ENCODE data around the gene SMTN.
"Not testable (repeated sequence)": the region's sequence is repeated elsewhere in the genome, so short reads cannot be mapped to it uniquely, and the experiment has no call there.

Gene SMTN

DNA sequence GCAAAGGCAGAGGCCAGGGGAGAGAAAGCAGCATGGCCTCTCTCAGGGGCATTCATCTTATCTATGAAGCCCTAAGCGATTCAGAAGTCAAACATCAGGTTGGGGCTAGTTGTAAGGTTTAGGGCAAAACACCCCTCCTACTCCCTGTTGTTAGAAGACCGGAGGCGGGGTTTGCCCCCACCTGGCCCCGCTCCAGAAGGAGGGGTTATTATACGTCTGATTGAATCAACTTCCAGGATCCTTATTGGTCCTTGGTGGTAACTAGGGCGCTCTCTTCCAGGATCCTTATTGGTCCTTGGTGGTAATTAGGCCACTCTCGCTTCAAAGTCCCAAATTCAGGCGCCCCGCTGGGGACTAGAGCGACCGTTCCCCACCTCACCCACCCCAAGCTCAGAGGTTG, 12.1 kb upstream of the SMTN start:
- POLR2A ChIA-PET: no interaction called here
- CTCF ChIA-PET: no interaction called here
- H3K4me3 ChIP-seq (ENCODE audit: low read depth, low read length): no peak overlapping the region
- TF ChIP-seq, protein P1, sequence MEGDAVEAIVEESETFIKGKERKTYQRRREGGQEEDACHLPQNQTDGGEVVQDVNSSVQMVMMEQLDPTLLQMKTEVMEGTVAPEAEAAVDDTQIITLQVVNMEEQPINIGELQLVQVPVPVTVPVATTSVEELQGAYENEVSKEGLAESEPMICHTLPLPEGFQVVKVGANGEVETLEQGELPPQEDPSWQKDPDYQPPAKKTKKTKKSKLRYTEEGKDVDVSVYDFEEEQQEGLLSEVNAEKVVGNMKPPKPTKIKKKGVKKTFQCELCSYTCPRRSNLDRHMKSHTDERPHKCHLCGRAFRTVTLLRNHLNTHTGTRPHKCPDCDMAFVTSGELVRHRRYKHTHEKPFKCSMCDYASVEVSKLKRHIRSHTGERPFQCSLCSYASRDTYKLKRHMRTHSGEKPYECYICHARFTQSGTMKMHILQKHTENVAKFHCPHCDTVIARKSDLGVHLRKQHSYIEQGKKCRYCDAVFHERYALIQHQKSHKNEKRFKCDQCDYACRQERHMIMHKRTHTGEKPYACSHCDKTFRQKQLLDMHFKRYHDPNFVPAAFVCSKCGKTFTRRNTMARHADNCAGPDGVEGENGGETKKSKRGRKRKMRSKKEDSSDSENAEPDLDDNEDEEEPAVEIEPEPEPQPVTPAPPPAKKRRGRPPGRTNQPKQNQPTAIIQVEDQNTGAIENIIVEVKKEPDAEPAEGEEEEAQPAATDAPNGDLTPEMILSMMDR (IDR thresholded peaks at IDR 0.05; ENCODE audit: insufficient read depth, low read length, missing control alignments): no peak
- no peak for DNase-seq (ENCODE audit: low read depth, low spot score)

DNA sequence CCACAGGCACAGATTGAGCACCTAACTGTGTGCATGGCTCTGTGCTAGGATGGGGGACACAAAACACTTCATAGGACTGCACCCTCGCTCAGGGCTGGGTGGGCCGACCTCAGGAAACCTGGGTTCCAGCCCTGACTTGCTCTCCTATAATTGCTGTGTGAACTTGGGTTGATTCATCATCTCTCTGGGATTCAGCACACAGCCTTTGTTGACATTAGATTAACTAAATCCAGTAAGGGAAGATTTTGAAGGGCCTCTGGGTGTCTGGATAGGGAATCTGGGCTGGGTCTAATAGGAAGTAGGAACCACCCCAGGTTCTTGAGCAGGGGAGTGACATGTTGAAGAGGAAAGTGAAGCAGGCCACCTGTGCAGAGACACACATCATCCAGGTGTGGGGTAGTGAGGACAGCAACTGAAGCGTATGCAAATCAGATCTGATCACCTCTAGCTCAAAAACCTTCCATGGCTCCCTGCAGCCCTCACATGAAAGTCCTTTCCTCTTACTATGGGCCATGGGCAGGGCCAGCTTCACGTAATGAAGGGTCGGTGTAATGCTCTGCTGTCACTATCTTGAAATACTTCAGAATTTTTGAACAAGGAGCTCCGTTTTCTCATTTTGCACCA, 11.3 kb upstream of the SMTN start:
- DNase-seq (ENCODE audit: low read depth, low spot score); POLR2A ChIA-PET; CTCF ChIA-PET; H3K4me3 ChIP-seq (ENCODE audit: low read depth, low read length): not testable (repeated sequence)

DNA sequence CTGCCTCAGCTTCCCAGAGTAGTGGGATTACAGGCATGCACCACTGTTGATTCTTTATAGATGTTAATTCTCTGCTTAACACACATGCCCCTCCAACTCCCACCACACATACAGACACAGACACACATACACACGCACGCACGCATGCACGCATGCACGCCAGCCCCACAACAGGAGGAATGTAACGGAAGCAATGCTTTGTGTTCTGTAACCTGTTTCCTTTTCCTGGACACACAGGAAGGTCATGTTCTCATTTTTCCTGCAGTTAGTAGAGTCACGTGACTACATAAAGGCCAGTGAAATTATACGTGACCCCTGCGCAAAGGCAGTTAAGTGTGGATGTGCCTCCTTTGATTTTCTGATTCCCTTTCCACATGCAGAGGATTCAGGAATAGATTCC, 8.0 kb upstream of the SMTN start:
- not testable (repeated sequence) for H3K4me3 ChIP-seq (ENCODE audit: low read depth, low read length); DNase-seq (ENCODE audit: low read depth, low spot score)
- ChIA-PET CTCF (interaction anchor here (1.6 kb wide), 1 partner anchor 10 kb away, joined by 5 read pairs; no protein-coding TSS in a partner anchor), POLR2A (interaction anchor here (0.5 kb wide), 1 partner anchor 110 kb away, joined by 3 read pairs; no protein-coding TSS in a partner anchor)

DNA sequence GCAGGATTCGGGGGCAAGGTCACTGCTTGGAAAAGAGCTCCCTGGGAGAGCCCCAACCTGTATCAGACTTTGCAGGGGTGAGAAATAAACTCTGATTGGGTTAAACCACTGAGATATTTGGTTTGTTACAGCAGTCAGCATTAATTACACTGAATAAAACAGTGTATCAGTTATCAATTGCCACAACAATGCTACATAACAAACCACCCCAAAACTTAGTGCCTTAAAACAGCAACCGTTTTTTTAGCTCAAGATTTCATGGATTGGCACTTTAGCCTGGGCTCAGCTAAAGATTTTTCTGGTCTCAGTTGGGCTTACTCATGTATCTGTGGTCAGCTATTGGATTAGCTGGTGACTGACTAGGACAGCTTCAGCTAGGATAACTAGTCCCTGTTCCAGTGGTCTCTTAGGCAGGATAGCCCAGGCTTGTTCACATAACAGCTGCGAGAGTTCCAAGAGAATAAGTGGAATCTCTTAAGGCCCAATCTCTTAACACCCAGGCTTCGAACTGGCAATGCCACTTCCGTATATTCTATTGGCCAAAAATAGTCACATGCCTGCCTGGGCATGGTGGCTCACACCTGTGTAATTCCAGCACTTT, 7.5 kb upstream of the SMTN start:
- POLR2A ChIA-PET; DNase-seq (ENCODE audit: low read depth, low spot score); H3K4me3 ChIP-seq (ENCODE audit: low read depth, low read length): not testable (repeated sequence)
- CTCF ChIA-PET: interaction anchor here (1.6 kb wide), 1 partner anchor 11 kb away, joined by 5 read pairs; no protein-coding TSS in a partner anchor

DNA sequence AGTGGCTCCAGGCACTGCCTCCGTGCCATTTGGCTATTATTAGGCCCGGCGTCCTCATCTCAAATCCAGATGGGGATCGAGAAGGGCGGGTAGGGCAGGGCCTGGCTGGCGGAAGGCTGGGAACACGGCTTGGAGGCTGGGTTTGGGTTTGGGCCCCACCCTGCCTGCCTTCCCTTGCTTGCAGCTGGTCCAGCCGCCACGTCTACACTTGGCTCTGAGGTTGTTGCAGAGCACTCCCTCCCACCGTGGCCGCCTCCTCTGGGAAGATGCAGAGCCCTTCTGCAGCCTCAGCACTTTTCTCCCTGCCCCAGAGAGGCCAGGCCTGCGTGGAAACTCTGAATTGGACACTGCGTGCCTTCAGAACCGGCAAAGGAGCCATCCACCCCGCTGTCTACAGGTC, 5.2 kb upstream of the SMTN start:
- H3K4me3 ChIP-seq (ENCODE audit: low read depth, low read length): no peak overlapping the region
- ChIA-PET CTCF (no interaction called here), POLR2A (no interaction called here)
- DNase-seq (ENCODE audit: low read depth, low spot score): no peak
- TF ChIP-seq, protein P1 (IDR thresholded peaks at IDR 0.05; ENCODE audit: insufficient read depth, low read length, missing control alignments): no peak

DNA sequence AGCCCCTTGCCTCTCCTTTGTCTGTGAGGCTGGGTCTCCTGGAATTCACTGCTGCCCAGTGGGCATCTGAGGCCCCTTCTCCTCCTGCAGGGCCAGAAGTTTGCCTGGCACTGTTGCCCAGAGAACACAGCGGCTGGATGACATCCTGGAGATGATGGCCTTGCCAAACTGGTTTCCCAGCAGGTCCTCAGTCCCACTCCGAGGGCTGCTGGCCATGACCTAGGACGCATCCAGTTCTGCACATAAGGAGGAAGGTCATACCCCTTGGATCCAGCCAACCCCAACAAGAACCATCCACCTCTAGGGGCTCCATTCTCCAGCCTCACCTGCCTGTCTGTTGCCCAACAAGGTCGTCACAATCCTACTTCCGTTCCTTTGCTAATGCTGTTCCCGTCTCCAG, 3.4 kb upstream of the SMTN start:
- H3K4me3 ChIP-seq (ENCODE audit: low read depth, low read length): no peak overlapping the region
- TF ChIP-seq, protein P1 (IDR thresholded peaks at IDR 0.05; ENCODE audit: insufficient read depth, low read length, missing control alignments): no peak
- no peak for DNase-seq (ENCODE audit: low read depth, low spot score)
- ChIA-PET POLR2A (interaction anchor here (1.2 kb wide), 1 partner anchor 41 kb away, joined by 3 read pairs; no protein-coding TSS in a partner anchor), CTCF (interaction anchor here (3.6 kb wide), 1 partner anchor 131 kb away, joined by 15 read pairs; no protein-coding TSS in a partner anchor)

DNA sequence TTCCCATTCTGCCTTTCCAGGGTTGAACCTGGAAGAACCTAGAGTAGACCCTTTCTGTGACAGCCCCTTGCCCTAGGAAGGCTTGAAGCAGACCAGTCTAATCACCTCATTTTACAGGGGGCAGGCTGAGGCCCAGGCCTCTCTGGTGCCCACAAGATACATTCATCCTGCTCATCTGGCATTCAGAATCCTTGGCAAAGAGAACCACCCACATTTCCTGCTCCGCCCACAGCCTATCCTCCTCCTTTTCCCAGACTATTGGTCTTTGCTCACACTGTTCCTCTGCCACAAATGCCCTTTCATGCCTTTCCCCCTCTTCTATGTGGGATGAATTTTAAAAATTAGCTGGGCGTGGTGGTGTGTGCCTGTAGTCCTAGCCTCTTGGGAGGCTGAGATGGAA, 2.7 kb upstream of the SMTN start:
- ChIA-PET CTCF (interaction anchor here (1.1 to 17.2 kb wide), 4 partner anchors 10 to 132 kb away, joined by 4 to 157 read pairs (median 10); partner anchors contain the start of gene SELENOM), POLR2A (interaction anchor here (1.2 kb wide), 1 partner anchor 42 kb away, joined by 3 read pairs; no protein-coding TSS in a partner anchor)
- not testable (repeated sequence) for DNase-seq (ENCODE audit: low read depth, low spot score); H3K4me3 ChIP-seq (ENCODE audit: low read depth, low read length)

DNA sequence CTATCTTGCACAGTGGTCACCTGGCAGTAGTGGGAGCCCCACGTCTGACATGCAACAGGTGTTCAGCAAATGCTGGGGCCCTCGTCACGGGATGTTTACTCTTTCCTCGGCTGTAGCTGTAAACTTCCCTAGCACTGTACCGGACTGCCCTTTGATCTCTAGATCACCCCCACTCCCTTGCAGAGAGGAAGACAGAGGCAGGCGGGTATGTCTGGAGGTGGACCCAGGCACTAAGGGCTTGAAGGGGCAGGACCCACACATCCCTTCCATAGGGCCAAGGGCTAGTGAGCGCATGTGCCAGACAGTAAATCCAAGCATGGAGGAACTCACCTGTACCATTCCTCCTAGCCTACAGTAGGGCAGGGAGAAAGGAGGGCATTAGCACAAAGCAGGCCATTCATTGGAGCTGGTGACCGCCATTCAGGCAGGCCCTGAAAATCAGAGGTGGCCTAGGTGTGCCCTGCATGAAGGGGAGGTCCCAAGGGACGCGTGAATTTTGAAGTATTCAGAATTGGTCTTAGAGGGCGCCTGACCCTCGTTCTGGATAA, 1.9 kb upstream of the SMTN start:
- DNase-seq (ENCODE audit: low read depth, low spot score): no peak
- H3K4me3 ChIP-seq (ENCODE audit: low read depth, low read length): no peak overlapping the region
- POLR2A ChIA-PET: no interaction called here
- CTCF ChIA-PET: interaction anchor here (1.1 to 17.2 kb wide), 4 partner anchors 9 to 133 kb away, joined by 4 to 157 read pairs (median 10); partner anchors contain the start of gene SELENOM
- TF ChIP-seq, protein P1 (IDR thresholded peaks at IDR 0.05; ENCODE audit: insufficient read depth, low read length, missing control alignments): no peak
